HG03139 (cell line): Measurements from ENCODE around the gene YTHDC2.

Source experiments
- ATAC-seq: cut with Tn5 transposase; IDR thresholded peaks from one replicate; pipeline ENCODE4 v1.9.1; 2021; ENCODE audit not compliant: unreplicated experiment

The YTHDC2 gene

DNA sequence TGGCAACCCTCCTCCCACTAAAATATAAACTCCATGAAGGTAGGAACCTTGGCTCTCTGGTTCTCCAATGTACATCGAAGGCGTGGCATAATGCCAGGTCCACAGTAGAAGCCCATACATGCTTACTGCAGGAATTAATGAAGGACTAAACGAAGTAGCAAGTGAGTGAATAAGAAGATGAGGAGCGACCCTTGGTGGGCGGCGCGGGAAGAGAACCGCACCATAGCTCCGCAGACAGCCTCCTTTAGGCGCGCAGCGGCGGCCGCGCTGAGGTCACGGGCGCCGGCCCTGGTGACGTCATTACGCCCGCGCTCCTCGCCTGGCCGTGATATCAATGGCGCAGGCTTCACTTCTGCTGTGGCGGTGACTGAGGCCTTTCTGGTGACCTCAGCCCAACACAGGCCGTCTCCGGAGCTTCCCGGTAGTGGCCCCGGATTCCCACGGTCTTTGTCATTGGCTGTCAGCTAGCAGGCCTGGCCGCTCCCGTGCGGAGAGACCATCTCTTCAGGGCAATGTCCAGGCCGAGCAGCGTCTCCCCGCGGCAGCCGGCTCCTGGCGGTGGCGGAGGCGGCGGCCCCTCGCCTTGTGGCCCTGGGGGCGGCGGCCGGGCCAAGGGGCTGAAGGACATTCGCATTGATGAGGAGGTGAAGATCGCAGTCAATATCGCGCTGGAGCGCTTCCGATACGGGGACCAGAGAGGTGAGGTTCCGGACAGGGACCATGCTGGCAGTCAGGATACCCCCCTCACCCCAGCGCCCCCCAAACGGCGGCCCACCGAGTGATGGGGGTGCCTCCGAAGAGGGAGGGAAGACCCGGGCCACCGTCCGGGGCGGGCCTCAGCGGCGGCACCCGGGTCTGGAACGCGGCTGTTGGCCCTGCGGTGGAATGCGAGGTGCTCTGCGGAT lies at the start of gene YTHDC2:
Gene YTHDC2 (plus strand): TSS at position 311 of the 905 bp plus-strand sequence. CDS start 202 bp downstream, at position 513.
- ATAC-seq: peak; percentile 99

GRCh38 chr5:113474100-113474728 lies 39.3 kb upstream of the YTHDC2 start:
- no peak for ATAC-seq

GRCh38 chr5:113478691-113479090 lies 34.8 kb upstream of the YTHDC2 start:
- no peak for ATAC-seq

- no peak for ATAC-seq
These were observed 33.3 kb upstream of the YTHDC2 start for GRCh38 chr5:113480243-113480642.

DNA sequence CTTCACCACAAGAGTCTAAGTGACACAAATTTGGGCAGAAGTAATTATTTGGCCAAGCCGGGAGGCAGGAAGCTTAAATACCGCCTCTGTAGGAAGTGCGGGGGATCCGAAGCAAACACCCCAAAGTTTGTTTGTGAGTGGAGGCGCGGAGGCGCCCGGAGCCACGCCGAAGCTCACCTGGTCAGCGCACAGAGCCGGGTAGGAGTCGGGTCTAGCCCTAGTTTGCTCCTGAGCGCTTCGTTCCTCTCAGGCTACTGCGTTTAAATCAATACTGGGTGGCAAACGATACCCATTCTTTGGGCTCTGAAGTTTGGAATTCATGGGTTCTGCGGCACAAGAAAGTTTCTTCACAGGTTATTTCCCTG lies 26.1 kb upstream of the YTHDC2 start:
- ATAC-seq: no peak

DNA sequence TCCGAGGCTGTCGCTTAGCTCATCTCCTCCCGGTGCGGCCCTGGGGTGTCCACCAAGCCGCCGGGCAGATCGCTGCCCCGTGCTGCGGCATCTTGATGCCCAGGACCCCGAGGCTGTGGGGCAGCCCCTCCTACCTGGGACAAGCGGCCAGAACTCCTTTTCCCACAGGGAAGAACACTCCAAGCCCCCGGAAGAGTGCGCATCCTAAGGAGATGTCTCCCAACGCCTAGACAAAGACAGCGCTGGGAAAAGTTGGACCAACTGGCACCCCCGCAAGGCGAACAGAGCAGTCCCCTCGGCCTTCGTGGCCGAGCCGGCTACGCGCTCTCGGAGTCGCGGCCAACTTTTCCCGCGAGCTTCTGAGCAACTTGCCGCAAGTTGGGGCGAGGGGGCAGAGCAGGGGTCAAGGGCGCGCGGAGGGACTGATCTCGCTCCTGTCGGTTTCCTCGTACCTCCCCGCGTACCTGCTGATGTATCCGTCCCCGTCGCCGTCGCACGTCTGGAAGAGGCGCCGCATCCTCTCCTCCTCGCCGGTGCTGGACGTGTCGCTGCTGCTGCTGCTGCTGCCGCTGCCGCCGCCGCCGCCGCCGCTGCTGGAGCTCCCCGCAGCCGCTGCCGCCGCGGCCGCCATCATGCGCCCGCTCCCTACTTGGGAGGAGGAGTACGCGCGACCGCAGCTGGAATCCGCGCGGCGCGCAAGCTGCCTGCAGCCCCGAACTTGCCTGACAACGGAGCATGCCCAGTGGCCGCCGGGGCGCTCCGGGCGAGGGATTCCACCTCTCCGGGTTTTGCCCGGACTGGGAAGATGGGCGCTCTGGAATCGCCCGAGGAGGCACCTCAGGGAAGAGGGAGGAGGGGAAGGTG lies 25.5 kb upstream of the YTHDC2 start, which contains the start of gene MCC:
Gene MCC (minus strand): TSS at position 673 of the 864 bp plus-strand sequence.
- ATAC-seq: no peak

DNA sequence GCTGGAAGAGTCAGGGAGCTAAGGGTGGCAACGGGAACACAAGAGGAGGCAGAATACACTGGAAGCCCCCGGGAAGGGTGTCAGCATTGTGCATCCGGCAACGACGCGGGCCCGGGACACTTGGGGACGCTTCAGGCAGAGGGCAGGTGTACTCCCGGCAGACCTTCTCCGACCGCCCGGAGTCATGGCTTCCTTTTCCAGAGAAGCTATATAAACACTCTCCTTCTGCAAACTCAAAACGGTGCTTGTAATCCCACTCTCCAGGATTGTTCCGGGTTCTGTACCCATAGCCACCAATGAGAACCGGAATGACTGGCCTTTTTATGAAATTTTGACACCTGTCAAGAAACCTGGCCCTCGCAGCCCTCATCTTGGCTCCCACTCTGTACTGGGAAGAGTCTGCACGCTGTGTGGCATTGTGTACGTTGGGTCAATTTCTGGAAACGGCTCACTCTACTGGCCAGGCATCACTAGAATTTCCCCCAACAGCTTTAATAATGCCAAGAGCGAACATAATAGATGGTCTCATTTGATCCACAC lies 24.8 kb upstream of the YTHDC2 start:
- no peak for ATAC-seq

DNA sequence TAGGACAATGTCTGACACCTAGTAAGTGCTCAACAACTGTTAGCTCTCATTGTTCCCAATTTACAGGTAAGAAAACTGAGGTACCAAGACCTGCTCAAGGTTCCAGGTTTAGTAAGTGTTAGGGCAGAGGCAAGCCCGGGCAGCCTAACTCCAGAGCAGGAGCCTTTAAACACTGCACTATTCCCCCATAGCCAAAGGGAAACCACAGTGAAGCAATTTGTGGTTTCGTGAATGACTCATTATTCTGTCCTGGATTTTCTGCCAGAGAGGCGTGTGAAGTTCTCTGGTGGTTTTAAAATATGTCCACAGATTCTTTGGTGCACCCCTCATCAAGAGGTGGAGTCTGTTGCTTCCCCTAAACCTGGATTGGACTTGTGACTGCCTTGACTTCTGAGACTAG lies 24.2 kb upstream of the YTHDC2 start:
- ATAC-seq: peak; percentile 63

- no peak for ATAC-seq
These were observed 23.2 kb upstream of the YTHDC2 start for GRCh38 chr5:113490317-113490716.

- ATAC-seq: no peak
These were observed 22.5 kb upstream of the YTHDC2 start for GRCh38 chr5:113491022-113491421.

DNA sequence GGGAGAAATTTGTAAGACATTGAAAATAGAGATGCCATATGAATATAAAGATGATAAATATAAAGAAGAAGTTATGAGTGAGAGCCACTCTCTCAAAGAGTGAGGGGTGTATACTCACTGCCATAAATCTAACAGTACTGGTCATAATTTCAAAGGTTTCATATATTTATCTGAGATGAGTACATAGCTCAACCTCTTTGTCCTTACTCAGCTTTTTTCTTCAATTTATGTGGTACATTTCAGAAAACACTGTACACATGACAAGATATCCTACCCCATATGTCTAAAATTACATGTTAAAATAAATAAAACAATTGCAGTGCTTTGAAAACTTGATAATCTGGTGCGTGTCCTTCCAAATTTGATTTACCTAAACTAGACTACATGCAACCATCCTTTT lies 20.0 kb upstream of the YTHDC2 start:
- ATAC-seq: no peak

- no peak for ATAC-seq
These were observed 18.1 kb upstream of the YTHDC2 start for GRCh38 chr5:113495422-113495841.

DNA sequence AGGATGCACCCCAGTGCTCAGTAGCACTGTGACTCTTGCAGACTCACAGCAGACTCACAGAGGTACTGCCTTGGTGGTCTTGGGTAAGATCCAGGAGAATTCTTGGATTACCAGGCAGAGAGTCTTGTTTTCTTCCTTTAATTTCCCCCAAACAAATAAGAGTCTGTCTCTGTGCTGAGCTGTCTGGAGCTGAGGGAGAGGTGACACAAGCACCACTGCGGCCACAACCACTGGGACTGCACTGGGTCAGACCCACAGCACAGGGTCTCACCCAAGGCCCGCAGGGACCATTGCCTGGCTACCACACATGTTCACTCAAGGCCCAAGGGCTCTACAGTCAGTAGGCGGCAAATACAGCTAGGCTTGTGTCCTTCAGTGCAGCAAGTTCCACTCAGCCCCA lies 11.4 kb upstream of the YTHDC2 start:
- no peak for ATAC-seq

DNA sequence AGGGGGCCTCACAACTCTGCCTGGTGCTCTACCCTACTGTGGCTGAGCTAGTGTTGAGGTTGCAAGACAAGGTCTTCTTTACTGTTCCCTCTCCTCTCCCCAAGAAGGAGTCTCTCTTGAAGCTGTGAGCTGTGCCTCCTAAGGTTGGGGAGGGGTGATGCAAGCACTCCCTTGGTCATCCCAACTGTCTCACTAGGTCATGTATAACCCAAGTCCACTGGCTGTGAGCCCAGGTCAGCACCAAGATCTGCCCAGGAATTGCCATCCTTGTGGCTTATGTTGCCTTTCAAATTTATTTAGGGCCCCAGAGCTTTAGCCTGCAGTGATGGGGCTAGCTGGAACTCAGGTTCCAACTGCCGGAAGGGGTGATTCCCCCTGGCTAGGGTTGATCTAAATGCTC lies 10.3 kb upstream of the YTHDC2 start:
- ATAC-seq: no peak

DNA sequence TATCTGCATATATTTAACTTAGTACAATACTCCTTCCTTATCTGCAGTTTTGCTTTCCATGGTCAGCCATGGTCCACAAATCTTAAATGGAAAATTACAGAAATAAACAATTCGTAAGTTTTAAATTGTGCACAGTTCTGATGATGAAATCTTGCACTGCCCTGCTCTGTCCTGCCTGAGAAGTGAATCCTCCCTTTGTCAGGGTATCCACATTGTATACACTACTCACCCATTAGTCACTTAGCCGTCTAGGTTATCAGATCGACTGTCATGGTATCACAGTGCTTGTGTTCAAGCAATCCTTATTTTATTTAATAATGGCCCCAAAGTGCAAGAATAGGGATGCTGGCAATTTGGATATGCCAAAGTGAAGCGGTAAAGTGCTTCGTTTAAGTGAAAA lies 8.3 kb upstream of the YTHDC2 start:
- ATAC-seq: no peak

- ATAC-seq: no peak
These were observed 5.9 kb upstream of the YTHDC2 start for GRCh38 chr5:113507601-113508000.

DNA sequence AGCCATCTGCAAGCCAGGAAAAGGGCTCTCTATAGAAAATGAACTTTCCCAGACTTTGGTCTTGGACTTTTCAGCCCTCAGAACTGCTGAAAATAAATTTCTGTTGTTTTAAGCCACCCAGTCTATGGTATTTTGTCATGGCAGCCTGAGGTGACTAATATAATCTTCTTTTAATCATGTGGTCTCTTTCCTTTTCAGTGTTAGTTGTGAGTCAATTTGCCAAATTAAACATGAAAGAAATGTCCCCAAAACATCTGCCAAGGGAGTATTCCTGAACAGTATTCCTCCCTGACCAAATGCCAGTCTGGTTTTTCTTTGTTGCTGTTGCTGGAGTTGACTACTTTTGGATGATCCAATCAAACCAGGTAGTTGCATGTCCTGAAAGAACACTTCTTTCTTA lies 4.7 kb upstream of the YTHDC2 start:
- ATAC-seq: no peak

DNA sequence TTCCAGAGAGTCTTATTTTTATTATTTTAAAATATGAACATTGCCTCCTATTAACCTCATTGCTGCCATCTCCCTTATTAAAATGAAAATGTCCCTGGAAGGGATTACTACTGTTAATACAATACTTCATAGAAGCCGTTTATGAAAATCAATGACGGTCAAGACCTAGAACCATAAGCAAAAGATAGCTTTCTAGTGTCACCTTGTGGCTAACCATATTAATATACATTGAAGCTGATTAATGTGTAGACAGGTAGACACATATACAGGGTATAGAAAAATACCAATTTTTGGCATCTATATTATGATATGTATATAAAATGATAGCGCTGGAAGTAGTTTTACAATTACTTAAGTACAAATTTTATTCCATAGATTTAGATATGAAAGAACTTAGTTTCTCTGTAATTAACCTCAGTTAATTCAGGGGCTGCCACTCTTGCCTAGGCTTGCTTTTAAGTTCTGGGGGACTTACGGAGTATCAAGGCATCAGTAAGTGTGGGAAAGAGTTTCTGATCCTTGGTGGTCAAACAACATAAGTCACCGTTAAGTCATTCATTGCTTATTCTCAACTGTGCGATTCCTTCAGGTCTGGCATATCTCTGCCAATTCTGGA lies 2.5 kb upstream of the YTHDC2 start:
- no peak for ATAC-seq

- ATAC-seq: no peak
These were observed 1.2 kb upstream of the YTHDC2 start for GRCh38 chr5:113512341-113512740.

DNA sequence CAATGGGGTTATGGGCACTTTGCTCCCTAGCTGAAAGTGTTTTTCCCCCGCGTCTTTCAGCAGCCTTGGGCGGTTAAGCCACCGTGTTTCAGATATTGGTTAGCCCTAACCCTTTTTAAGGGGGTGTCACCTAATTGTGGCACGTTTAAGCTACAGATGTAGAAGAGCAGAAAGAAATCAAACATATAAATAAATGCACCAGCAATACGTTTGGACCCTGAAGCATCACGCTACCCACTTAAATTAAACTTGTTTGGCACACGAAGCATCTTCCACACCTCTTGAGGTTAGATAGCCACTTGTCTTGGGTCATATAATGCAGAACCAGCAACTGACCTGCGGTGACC lies 768 bp downstream of the YTHDC2 start:
- no peak for ATAC-seq

DNA sequence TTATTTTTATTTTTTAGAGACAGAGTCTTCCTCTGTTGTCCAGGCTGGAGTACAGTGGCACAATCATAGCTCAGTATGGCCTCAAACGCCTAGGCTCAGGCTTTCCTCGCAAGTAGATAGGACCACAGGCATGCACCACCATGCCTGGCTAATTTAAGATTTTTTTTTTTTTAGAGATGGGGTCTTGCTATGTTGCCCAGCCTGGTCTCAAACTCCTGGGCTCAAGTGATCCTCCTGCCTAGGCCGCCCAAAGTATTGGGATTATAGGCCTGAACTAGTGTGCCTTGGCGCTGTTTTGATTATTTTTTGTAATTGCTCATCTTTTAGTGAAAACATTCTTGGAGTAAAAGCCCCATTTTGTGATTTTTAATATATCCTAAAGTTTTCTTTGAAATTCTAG lies 5.4 kb downstream of the YTHDC2 start:
- no peak for ATAC-seq
